Measurements from ENCODE around the gene ATP5MG.
A peak's percentile ranks its signal among the peaks of the same experiment; 100 is the strongest.
"Not testable (repeated sequence)": the region's sequence is repeated elsewhere in the genome, so short reads cannot be mapped to it uniquely, and the experiment has no call there.

ATP5MG gene

GRCh38 chr11:118410055-118410745 lies 8.8 kb downstream of the ATP5MG start:
- Histone ChIP-seq H3K27me3 (ENCODE audit: insufficient read depth, low read length) (no peaks in the 10 kb centered on the region), H3K27ac (ENCODE audit: low read depth, low read length) (no peak overlapping the region), H3K36me3 (ENCODE audit: insufficient read depth, low read length) (peaks cover 49% of the 10 kb centered on the region), H3K9ac (ENCODE audit: low read depth, low read length) (no peak overlapping the region), H3K4me3 (ENCODE audit: low read length) (no peak overlapping the region), H3K9me3 (ENCODE audit: insufficient read depth, low read depth, low read length) (no peaks in the 10 kb centered on the region), H3K4me1 (ENCODE audit: insufficient read depth, low read length) (peaks cover 2% of the 10 kb centered on the region; the same call in 1 of the 2 replicates)
- 94% methylated on average over 7 of the region's 7 CpGs for WGBS

GRCh38 chr11:118411530-118411929 lies 10.1 kb downstream of the ATP5MG start:
- WGBS = 91% methylated on average over 4 of the region's 4 CpGs
- Histone ChIP-seq H3K4me1 (ENCODE audit: insufficient read depth, low read length) (peaks cover 15% of the 10 kb centered on the region; the same call in 1 of the 2 replicates), H3K36me3 (ENCODE audit: insufficient read depth, low read length) (peaks cover 37% of the 10 kb centered on the region), H3K4me3 (ENCODE audit: low read length) (no peak overlapping the region), H3K9ac (ENCODE audit: low read depth, low read length) (no peak overlapping the region), H3K9me3 (ENCODE audit: insufficient read depth, low read depth, low read length) (no peaks in the 10 kb centered on the region), H3K27me3 (ENCODE audit: insufficient read depth, low read length) (no peaks in the 10 kb centered on the region), H3K27ac (ENCODE audit: low read depth, low read length) (no peak overlapping the region)

GRCh38 chr11:118412921-118413320 lies 11.5 kb downstream of the ATP5MG start:
- peaks cover 19% of the 10 kb centered on the region; the same call in 1 of the 2 replicates for H3K4me1 ChIP-seq (ENCODE audit: insufficient read depth, low read length)
- 84% methylated on average over 1 of the region's 1 CpG for WGBS
- H3K36me3 ChIP-seq (ENCODE audit: insufficient read depth, low read length) = peaks cover 24% of the 10 kb centered on the region
- no peak overlapping the region for H3K4me3 ChIP-seq (ENCODE audit: low read length)
- H3K27ac ChIP-seq (ENCODE audit: low read depth, low read length) = 0 out of 2 replicates have a peak overlapping the region, but pooled peaks have one; percentile 10
- H3K9me3 ChIP-seq (ENCODE audit: insufficient read depth, low read depth, low read length) = no peaks in the 10 kb centered on the region
- H3K27me3 ChIP-seq (ENCODE audit: insufficient read depth, low read length) = no peaks in the 10 kb centered on the region
- no peak overlapping the region for H3K9ac ChIP-seq (ENCODE audit: low read depth, low read length)

- H3K27me3 ChIP-seq (ENCODE audit: insufficient read depth, low read length) = no peaks in the 10 kb centered on the region
- H3K4me3 ChIP-seq (ENCODE audit: low read length) = no peak overlapping the region
- H3K9me3 ChIP-seq (ENCODE audit: insufficient read depth, low read depth, low read length) = no peaks in the 10 kb centered on the region
- H3K4me1 ChIP-seq (ENCODE audit: insufficient read depth, low read length) = peaks cover 22% of the 10 kb centered on the region; the same call in 1 of the 2 replicates
- H3K36me3 ChIP-seq (ENCODE audit: insufficient read depth, low read length) = peaks cover 2% of the 10 kb centered on the region; the same call in 1 of the 2 replicates
- H3K9ac ChIP-seq (ENCODE audit: low read depth, low read length) = peak overlapping the region; percentile 27; the same call in 1 of the 2 replicates
- H3K27ac ChIP-seq (ENCODE audit: low read depth, low read length) = peak overlapping the region; percentile 68
- WGBS = 84% methylated on average over 7 of the region's 8 CpGs
Observed at GRCh38 chr11:118415062-118415738, 13.8 kb downstream of the ATP5MG start.

GRCh38 chr11:118415739-118416068 lies 14.3 kb downstream of the ATP5MG start:
- Histone ChIP-seq H3K27me3 (ENCODE audit: insufficient read depth, low read length) (no peaks in the 10 kb centered on the region), H3K4me3 (ENCODE audit: low read length) (no peak overlapping the region), H3K4me1 (ENCODE audit: insufficient read depth, low read length) (peaks cover 22% of the 10 kb centered on the region; the same call in 1 of the 2 replicates), H3K36me3 (ENCODE audit: insufficient read depth, low read length) (no peaks in the 10 kb centered on the region), H3K9ac (ENCODE audit: low read depth, low read length) (peak overlapping the region; percentile 27; the same call in 1 of the 2 replicates), H3K27ac (ENCODE audit: low read depth, low read length) (peak overlapping the region; percentile 68), H3K9me3 (ENCODE audit: insufficient read depth, low read depth, low read length) (no peaks in the 10 kb centered on the region)

GRCh38 chr11:118416900-118417299 lies 15.5 kb downstream of the ATP5MG start:
- not testable (repeated sequence) for H3K36me3 ChIP-seq (ENCODE audit: insufficient read depth, low read length); H3K9me3 ChIP-seq (ENCODE audit: insufficient read depth, low read depth, low read length); H3K27ac ChIP-seq (ENCODE audit: low read depth, low read length); H3K4me3 ChIP-seq (ENCODE audit: low read length); H3K9ac ChIP-seq (ENCODE audit: low read depth, low read length); H3K27me3 ChIP-seq (ENCODE audit: insufficient read depth, low read length)
- peaks cover 22% of the 10 kb centered on the region; the same call in 1 of the 2 replicates for H3K4me1 ChIP-seq (ENCODE audit: insufficient read depth, low read length)

GRCh38 chr11:118417801-118418200 lies 16.4 kb downstream of the ATP5MG start:
- Histone ChIP-seq H3K36me3 (ENCODE audit: insufficient read depth, low read length) (no peaks in the 10 kb centered on the region), H3K9me3 (ENCODE audit: insufficient read depth, low read depth, low read length) (no peaks in the 10 kb centered on the region), H3K9ac (ENCODE audit: low read depth, low read length) (no peak overlapping the region), H3K4me1 (ENCODE audit: insufficient read depth, low read length) (peaks cover 22% of the 10 kb centered on the region; the same call in 1 of the 2 replicates), H3K4me3 (ENCODE audit: low read length) (no peak overlapping the region), H3K27me3 (ENCODE audit: insufficient read depth, low read length) (no peaks in the 10 kb centered on the region), H3K27ac (ENCODE audit: low read depth, low read length) (0 out of 2 replicates have a peak overlapping the region, but pooled peaks have one; percentile 4)
- WGBS = 79% methylated on average over 3 of the region's 4 CpGs

GRCh38 chr11:118418766-118419165 lies 17.4 kb downstream of the ATP5MG start:
- H3K4me1 ChIP-seq (ENCODE audit: insufficient read depth, low read length) = peaks cover 22% of the 10 kb centered on the region; the same call in 1 of the 2 replicates
- 87% methylated on average over 5 of the region's 5 CpGs for WGBS
- no peak overlapping the region for H3K27ac ChIP-seq (ENCODE audit: low read depth, low read length)
- no peaks in the 10 kb centered on the region for H3K9me3 ChIP-seq (ENCODE audit: insufficient read depth, low read depth, low read length)
- no peaks in the 10 kb centered on the region for H3K27me3 ChIP-seq (ENCODE audit: insufficient read depth, low read length)
- no peak overlapping the region for H3K4me3 ChIP-seq (ENCODE audit: low read length)
- no peaks in the 10 kb centered on the region for H3K36me3 ChIP-seq (ENCODE audit: insufficient read depth, low read length)
- no peak overlapping the region for H3K9ac ChIP-seq (ENCODE audit: low read depth, low read length)

- H3K36me3 ChIP-seq (ENCODE audit: insufficient read depth, low read length) = no peaks in the 10 kb centered on the region
- H3K4me3 ChIP-seq (ENCODE audit: low read length) = no peak overlapping the region
- no peaks in the 10 kb centered on the region for H3K9me3 ChIP-seq (ENCODE audit: insufficient read depth, low read depth, low read length)
- peaks cover 5% of the 10 kb centered on the region; the same call in 1 of the 2 replicates for H3K4me1 ChIP-seq (ENCODE audit: insufficient read depth, low read length)
- no peaks in the 10 kb centered on the region for H3K27me3 ChIP-seq (ENCODE audit: insufficient read depth, low read length)
- no peak overlapping the region for H3K27ac ChIP-seq (ENCODE audit: low read depth, low read length)
- 73% methylated on average over 1 of the region's 1 CpG for WGBS
- no peak overlapping the region for H3K9ac ChIP-seq (ENCODE audit: low read depth, low read length)
Observed at GRCh38 chr11:118427707-118428106, 26.3 kb downstream of the ATP5MG start.

GRCh38 chr11:118430956-118431355 lies 29.6 kb downstream of the ATP5MG start:
- Histone ChIP-seq H3K27me3 (ENCODE audit: insufficient read depth, low read length) (peaks cover 7% of the 10 kb centered on the region), H3K27ac (ENCODE audit: low read depth, low read length) (no peak overlapping the region), H3K9me3 (ENCODE audit: insufficient read depth, low read depth, low read length) (no peaks in the 10 kb centered on the region), H3K9ac (ENCODE audit: low read depth, low read length) (no peak overlapping the region), H3K36me3 (ENCODE audit: insufficient read depth, low read length) (no peaks in the 10 kb centered on the region), H3K4me3 (ENCODE audit: low read length) (no peak overlapping the region), H3K4me1 (ENCODE audit: insufficient read depth, low read length) (peaks cover 5% of the 10 kb centered on the region; the same call in 1 of the 2 replicates)
- WGBS = 100% methylated on average over 2 of the region's 2 CpGs

GRCh38 chr11:118434123-118434552 lies 32.7 kb downstream of the ATP5MG start:
- peak overlapping the region; percentile 87 for H3K4me3 ChIP-seq (ENCODE audit: low read length)

More at GRCh38 chr11:118434123-118434552, 32.7 kb downstream of the ATP5MG start:
- WGBS = 5% methylated on average over 8 of the region's 9 CpGs
- peaks cover 1% of the 10 kb centered on the region; the same call in 1 of the 2 replicates for H3K36me3 ChIP-seq (ENCODE audit: insufficient read depth, low read length)
- H3K9me3 ChIP-seq (ENCODE audit: insufficient read depth, low read depth, low read length) = no peaks in the 10 kb centered on the region
- no peak overlapping the region for H3K27ac ChIP-seq (ENCODE audit: low read depth, low read length)
- H3K27me3 ChIP-seq (ENCODE audit: insufficient read depth, low read length) = peaks cover 7% of the 10 kb centered on the region
- peaks cover 10% of the 10 kb centered on the region; the same call in 1 of the 2 replicates for H3K4me1 ChIP-seq (ENCODE audit: insufficient read depth, low read length)
- H3K9ac ChIP-seq (ENCODE audit: low read depth, low read length) = peak overlapping the region; percentile 85

Data from HUES64 (cell line).